HEK293 (cell line): ENCODE results near the gene INPP4B.

Experiments used
- CTCF ChIA-PET: fragments of 350-600 bp; formaldehyde crosslinking; extraction: SDS; loops from one replicate; lab custom pipeline; 2021; ENCODE audit warnings: antibody characterized with exemption; lab: Yijun Ruan, JAX
- POLR2A ChIA-PET: fragments of 300-600 bp; formaldehyde crosslinking; extraction: SDS; loops from one replicate; lab custom pipeline; 2020; ENCODE audit warnings: antibody characterized with exemption, inconsistent platforms; lab: Yijun Ruan, JAX
- H3K27ac ChIP-seq: fragments of 200-500 bp; sonication (Bioruptor generic); 2 replicates; pipeline ENCODE4 v1.5.1; 2014; ENCODE audit warnings: low read depth, low read length, control low read depth, inconsistent platforms; ENCODE audit errors: extremely low read depth
- H3K36me3 ChIP-seq, 2 experiments: fragments of 200-500 bp in 1 of 2; sonication (Bioruptor generic) in 1 of 2; 1 replicate in 1 of 2; 2 replicates in 1 of 2; pipeline ENCODE4 v1.5.1; 2014 to 2017; ENCODE audit warnings: inconsistent platforms in 2 of 2, low read length in 2 of 2; ENCODE audit not compliant: control insufficient read depth in 2 of 2, insufficient read depth in 1 of 2
- H3K4me1 ChIP-seq: fragments of 200-500 bp; sonication (Bioruptor generic); 2 replicates; pipeline ENCODE4 v1.5.1; 2014; ENCODE audit warnings: mild to moderate bottlenecking, low read length, inconsistent platforms; ENCODE audit not compliant: control insufficient read depth, insufficient read depth
- H3K4me3 ChIP-seq: 2 replicates; pipeline ENCODE4 v1.5.1; 2011; ENCODE audit warnings: low read depth, mild to moderate bottlenecking, control low read depth, low read length, moderate library complexity
- H3K9me3 ChIP-seq: fragments of 200-500 bp; sonication (Bioruptor generic); 2 replicates; pipeline ENCODE4 v1.5.1; 2014; ENCODE audit warnings: low read depth, low read length, inconsistent platforms; ENCODE audit not compliant: control insufficient read depth, insufficient read depth
- FEZF1 ChIP-seq: fragments of 450-650 bp; formaldehyde crosslinking; IDR thresholded peaks from 2 replicates; pipeline ENCODE4 v1.5.1; 2016; ENCODE audit warnings: missing biosample characterization, missing genetic modification characterization
- GLI2 ChIP-seq: fragments of 450-650 bp; formaldehyde crosslinking; IDR thresholded peaks from 2 replicates; pipeline ENCODE4; 2017; ENCODE audit warnings: missing biosample characterization, missing genetic modification characterization, low read depth, borderline replicate concordance
- SALL2 ChIP-seq: fragments of 450-650 bp; formaldehyde crosslinking; IDR thresholded peaks from 2 replicates; pipeline ENCODE4 v1.5.0; 2017; ENCODE audit warnings: missing biosample characterization, mild to moderate bottlenecking, missing genetic modification characterization, borderline replicate concordance
- TCF7L2 ChIP-seq: IDR thresholded peaks from 2 replicates; pipeline ENCODE4 v1.6.1; 2011; ENCODE audit warnings: low read depth, mild to moderate bottlenecking, inconsistent platforms, low read length, moderate library complexity, borderline replicate concordance
- ZBTB48 ChIP-seq: fragments of 450-650 bp; formaldehyde crosslinking; IDR thresholded peaks from 2 replicates; pipeline ENCODE4 v1.5.1; 2016; ENCODE audit warnings: missing biosample characterization, missing genetic modification characterization
- ZFP37 ChIP-seq: fragments of 450-650 bp; formaldehyde crosslinking; IDR thresholded peaks from 2 replicates; pipeline ENCODE4 v1.5.1; 2016; ENCODE audit warnings: missing biosample characterization, missing genetic modification characterization
- ZNF175 ChIP-seq: fragments of 450-650 bp; formaldehyde crosslinking; IDR thresholded peaks from 2 replicates; pipeline ENCODE4 v1.5.1; 2016; ENCODE audit warnings: missing biosample characterization, missing genetic modification characterization
- ZNF266 ChIP-seq: fragments of 450-650 bp; formaldehyde crosslinking; IDR thresholded peaks from 2 replicates; pipeline ENCODE4 v1.5.1; 2016; ENCODE audit warnings: missing biosample characterization, missing genetic modification characterization, low read depth
- ZNF311 ChIP-seq: fragments of 450-650 bp; formaldehyde crosslinking; IDR thresholded peaks from 2 replicates; pipeline ENCODE4 v1.5.1; 2017; ENCODE audit warnings: missing biosample characterization, missing genetic modification characterization, borderline replicate concordance
- ZNF426 ChIP-seq: fragments of 450-650 bp; formaldehyde crosslinking; IDR thresholded peaks from 2 replicates; pipeline ENCODE4 v1.5.1; 2017; ENCODE audit warnings: missing biosample characterization, missing genetic modification characterization, mild to moderate bottlenecking, inconsistent platforms, moderate library complexity
- ZNF530 ChIP-seq: fragments of 450-650 bp; formaldehyde crosslinking; IDR thresholded peaks from 2 replicates; pipeline ENCODE4 v1.5.1; 2016; ENCODE audit warnings: low read depth, missing biosample characterization, missing genetic modification characterization
- ZNF558 ChIP-seq: fragments of 450-650 bp; formaldehyde crosslinking; IDR thresholded peaks from 2 replicates; pipeline ENCODE4 v1.5.1; 2016; ENCODE audit warnings: missing biosample characterization, missing genetic modification characterization
- ZNF585B ChIP-seq: fragments of 450-650 bp; formaldehyde crosslinking; IDR thresholded peaks from 2 replicates; pipeline ENCODE4 v1.5.1; 2016; ENCODE audit warnings: missing biosample characterization, missing genetic modification characterization
- ZNF621 ChIP-seq: fragments of 450-650 bp; formaldehyde crosslinking; IDR thresholded peaks from 2 replicates; pipeline ENCODE4 v1.5.1; 2017; ENCODE audit warnings: missing biosample characterization, missing genetic modification characterization
- ZNF629 ChIP-seq: fragments of 450-650 bp; formaldehyde crosslinking; IDR thresholded peaks from 2 replicates; pipeline ENCODE4 v1.5.1; 2017; ENCODE audit warnings: missing biosample characterization, missing genetic modification characterization
- ZNF654 ChIP-seq: fragments of 450-650 bp; formaldehyde crosslinking; IDR thresholded peaks from 2 replicates; pipeline ENCODE4 v1.5.1; 2016; ENCODE audit warnings: low read depth, missing biosample characterization, missing genetic modification characterization
- ZNF670 ChIP-seq: fragments of 450-650 bp; formaldehyde crosslinking; IDR thresholded peaks from 2 replicates; pipeline ENCODE4 v1.5.1; 2016; ENCODE audit warnings: missing biosample characterization, missing genetic modification characterization, low read depth
- ZNF701 ChIP-seq: fragments of 450-650 bp; formaldehyde crosslinking; IDR thresholded peaks from 2 replicates; pipeline ENCODE4 v1.5.1; 2016; ENCODE audit warnings: missing biosample characterization, missing genetic modification characterization
- ZNF707 ChIP-seq: fragments of 450-650 bp; formaldehyde crosslinking; IDR thresholded peaks from 2 replicates; pipeline ENCODE4 v1.5.1; 2016; ENCODE audit warnings: missing biosample characterization, missing genetic modification characterization
- ZNF768 ChIP-seq: fragments of 450-650 bp; formaldehyde crosslinking; IDR thresholded peaks from 2 replicates; pipeline ENCODE4 v1.5.1; 2018; ENCODE audit warnings: missing biosample characterization, mild to moderate bottlenecking, missing genetic modification characterization
- ZXDB ChIP-seq: fragments of 450-650 bp; formaldehyde crosslinking; IDR thresholded peaks from 2 replicates; pipeline ENCODE4 v1.5.1; 2016; ENCODE audit warnings: missing biosample characterization, missing genetic modification characterization
- TF ChIP-seq, protein P1 (sequence below): fragments of 450-650 bp; formaldehyde crosslinking; IDR thresholded peaks from 2 replicates; pipeline ENCODE4 v1.5.1; 2017; ENCODE audit warnings: missing biosample characterization, missing genetic modification characterization
- TF ChIP-seq, protein P2 (sequence below): fragments of 450-650 bp; formaldehyde crosslinking; IDR thresholded peaks from 2 replicates; pipeline ENCODE4 v1.5.1; 2016; ENCODE audit warnings: missing biosample characterization, missing genetic modification characterization
- TF ChIP-seq, protein P3 (sequence below): fragments of 450-650 bp; formaldehyde crosslinking; IDR thresholded peaks from 2 replicates; pipeline ENCODE4 v1.5.1; 2017; ENCODE audit warnings: missing biosample characterization, mild to moderate bottlenecking, missing genetic modification characterization, moderate library complexity
- TF ChIP-seq, protein P4 (sequence below): fragments of 450-650 bp; formaldehyde crosslinking; IDR thresholded peaks from 2 replicates; pipeline ENCODE4 v1.5.1; 2016; ENCODE audit warnings: missing biosample characterization, missing genetic modification characterization
- TF ChIP-seq, protein P5 (sequence below): IDR thresholded peaks from 2 replicates; pipeline ENCODE4 v1.6.1; 2011; ENCODE audit warnings: mild to moderate bottlenecking, low read depth, low read length, borderline replicate concordance

The INPP4B gene

DNA sequence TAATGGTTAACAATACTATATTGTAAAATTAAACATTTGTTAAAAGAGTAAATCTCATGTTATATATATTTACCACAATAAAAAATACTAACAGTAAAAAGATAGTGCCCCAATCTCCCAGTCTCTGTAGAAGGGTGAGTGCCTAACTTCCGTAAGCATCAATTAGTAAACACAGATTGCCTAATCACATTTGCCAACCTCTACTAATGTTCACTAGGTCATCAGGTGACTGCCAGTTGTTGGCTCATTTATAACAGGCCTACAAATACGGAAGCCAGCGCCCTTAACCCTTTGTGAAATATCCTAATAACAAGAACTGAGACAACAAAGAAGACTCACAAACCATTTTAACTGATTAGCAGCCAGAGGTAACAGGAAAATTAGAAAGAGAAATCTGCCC is 345.1 kb downstream of the INPP4B start:
- POLR2A ChIA-PET, result no interaction called here

DNA sequence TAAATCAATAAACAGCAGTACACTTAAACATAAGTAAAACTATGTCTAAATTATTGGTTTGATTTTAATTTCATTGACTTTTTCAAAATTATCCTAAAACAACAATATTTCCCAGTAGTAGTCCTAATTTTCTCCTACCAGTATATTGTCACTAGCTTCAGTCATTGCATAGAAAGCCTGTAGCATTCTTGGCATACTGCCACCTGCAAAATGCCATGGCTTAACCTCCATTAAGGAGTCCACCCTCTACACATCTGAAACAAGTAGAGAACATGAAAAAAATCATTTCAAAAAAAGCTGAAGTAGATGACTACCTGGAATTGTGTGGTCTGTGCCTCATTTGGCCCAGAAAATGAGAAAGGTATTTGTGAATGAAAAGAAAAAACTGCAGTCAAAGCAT is 348.5 kb downstream of the INPP4B start:
- ChIA-PET CTCF (no interaction called here), POLR2A (no interaction called here)
- H3K9me3 ChIP-seq, result no peaks in the 10 kb centered on the region
- no peak overlapping the region for H3K4me3 ChIP-seq
- TF ChIP-seq ZNF585B (tag by site-specific recombination), result no peak
- TF ChIP-seq, all 188 proteins: peak for 0
- Histone ChIP-seq H3K4me1 (no peaks in the 10 kb centered on the region), H3K36me3 (no peaks in the 10 kb centered on the region), H3K27ac (no peak overlapping the region)

More for the DNA sequence above, 345.1 kb downstream of the INPP4B start:
- Histone ChIP-seq H3K9me3 (no peaks in the 10 kb centered on the region), H3K4me3 (no peak overlapping the region), H3K4me1 (no peaks in the 10 kb centered on the region), H3K36me3 (no peaks in the 10 kb centered on the region), H3K27ac (no peak overlapping the region)
- CTCF ChIA-PET, result no interaction called here
- no peak for TF ChIP-seq ZNF654
- no peak for TF ChIP-seq ZNF670 (tag by site-specific recombination)
- no peak for TF ChIP-seq ZNF701 (tag by site-specific recombination)
- TF ChIP-seq, protein P1, sequence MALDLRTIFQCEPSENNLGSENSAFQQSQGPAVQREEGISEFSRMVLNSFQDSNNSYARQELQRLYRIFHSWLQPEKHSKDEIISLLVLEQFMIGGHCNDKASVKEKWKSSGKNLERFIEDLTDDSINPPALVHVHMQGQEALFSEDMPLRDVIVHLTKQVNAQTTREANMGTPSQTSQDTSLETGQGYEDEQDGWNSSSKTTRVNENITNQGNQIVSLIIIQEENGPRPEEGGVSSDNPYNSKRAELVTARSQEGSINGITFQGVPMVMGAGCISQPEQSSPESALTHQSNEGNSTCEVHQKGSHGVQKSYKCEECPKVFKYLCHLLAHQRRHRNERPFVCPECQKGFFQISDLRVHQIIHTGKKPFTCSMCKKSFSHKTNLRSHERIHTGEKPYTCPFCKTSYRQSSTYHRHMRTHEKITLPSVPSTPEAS (tag by site-specific recombination), result no peak
- TF ChIP-seq ZNF621, result no peak
- no peak for TF ChIP-seq ZNF175
- no peak for TF ChIP-seq ZNF311 (tag by site-specific recombination)

DNA sequence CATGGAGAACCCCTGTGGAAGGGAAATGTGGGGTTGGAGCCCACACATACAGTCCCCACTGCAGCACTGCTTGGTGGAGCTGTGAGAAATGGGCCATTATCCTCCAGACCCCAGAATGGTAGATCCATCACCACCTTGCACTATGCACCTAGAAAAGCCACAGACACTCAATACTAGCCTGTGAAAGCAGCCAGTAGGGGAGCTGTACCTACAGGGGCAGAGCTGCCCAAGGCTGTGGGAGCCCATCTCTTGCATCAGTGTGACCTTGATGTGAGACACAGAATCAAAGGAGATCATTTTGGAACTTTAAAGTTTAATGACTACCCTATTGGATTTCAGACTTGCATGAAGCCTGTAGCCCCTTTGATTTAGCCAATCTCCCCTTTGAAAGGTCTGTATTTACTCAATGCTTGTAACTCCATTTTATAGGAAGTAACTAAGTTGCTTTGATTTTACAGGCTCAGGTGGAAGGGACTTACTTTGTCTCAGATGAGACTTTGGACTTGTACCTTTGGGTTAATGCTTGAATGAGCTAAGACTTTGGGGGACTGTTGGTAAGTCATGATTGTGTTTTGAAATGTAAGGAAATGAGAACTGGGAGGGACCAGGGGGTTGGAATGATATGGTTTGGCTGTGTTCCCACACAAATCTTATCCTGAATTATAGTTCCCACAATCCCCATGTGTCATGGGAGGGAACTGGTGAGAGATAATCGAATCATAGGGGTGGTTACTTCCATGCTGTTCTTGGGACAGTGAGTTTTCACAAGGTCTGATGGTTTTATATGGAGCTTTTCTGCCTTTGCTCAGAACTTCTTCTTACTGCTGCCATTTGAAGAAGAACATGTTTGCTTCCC is 352.6 kb downstream of the INPP4B start:
- H3K4me3 ChIP-seq, result no peak overlapping the region
- ChIA-PET CTCF (no interaction called here), POLR2A (no interaction called here)
- no peaks in the 10 kb centered on the region for H3K9me3 ChIP-seq
- H3K36me3 ChIP-seq, result no peaks in the 10 kb centered on the region
- H3K4me1 ChIP-seq, result no peaks in the 10 kb centered on the region
- H3K27ac ChIP-seq, result no peak overlapping the region
- TF ChIP-seq ZNF530 (tag by site-specific recombination) (no peak), ZNF768 (tag by site-specific recombination) (no peak), ZBTB48 (tag by site-specific recombination) (no peak), ZNF266 (tag by site-specific recombination) (no peak), ZNF629 (tag by site-specific recombination) (no peak), ZXDB (tag by site-specific recombination) (no peak), ZNF707 (tag by site-specific recombination) (no peak), TCF7L2 (no peak), ZNF558 (tag by site-specific recombination) (no peak), FEZF1 (tag by site-specific recombination) (no peak), ZFP37 (tag by site-specific recombination) (no peak), GLI2 (no peak), SALL2 (tag by site-specific recombination) (no peak), ZNF426 (no peak)
- TF ChIP-seq, protein P2, sequence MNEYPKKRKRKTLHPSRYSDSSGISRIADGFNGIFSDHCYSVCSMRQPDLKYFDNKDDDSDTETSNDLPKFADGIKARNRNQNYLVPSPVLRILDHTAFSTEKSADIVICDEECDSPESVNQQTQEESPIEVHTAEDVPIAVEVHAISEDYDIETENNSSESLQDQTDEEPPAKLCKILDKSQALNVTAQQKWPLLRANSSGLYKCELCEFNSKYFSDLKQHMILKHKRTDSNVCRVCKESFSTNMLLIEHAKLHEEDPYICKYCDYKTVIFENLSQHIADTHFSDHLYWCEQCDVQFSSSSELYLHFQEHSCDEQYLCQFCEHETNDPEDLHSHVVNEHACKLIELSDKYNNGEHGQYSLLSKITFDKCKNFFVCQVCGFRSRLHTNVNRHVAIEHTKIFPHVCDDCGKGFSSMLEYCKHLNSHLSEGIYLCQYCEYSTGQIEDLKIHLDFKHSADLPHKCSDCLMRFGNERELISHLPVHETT (tag by site-specific recombination), result no peak
- TF ChIP-seq, protein P3, sequence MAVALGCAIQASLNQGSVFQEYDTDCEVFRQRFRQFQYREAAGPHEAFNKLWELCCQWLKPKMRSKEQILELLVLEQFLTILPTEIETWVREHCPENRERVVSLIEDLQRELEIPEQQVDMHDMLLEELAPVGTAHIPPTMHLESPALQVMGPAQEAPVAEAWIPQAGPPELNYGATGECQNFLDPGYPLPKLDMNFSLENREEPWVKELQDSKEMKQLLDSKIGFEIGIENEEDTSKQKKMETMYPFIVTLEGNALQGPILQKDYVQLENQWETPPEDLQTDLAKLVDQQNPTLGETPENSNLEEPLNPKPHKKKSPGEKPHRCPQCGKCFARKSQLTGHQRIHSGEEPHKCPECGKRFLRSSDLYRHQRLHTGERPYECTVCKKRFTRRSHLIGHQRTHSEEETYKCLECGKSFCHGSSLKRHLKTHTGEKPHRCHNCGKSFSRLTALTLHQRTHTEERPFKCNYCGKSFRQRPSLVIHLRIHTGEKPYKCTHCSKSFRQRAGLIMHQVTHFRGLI (tag by site-specific recombination), result no peak
- TF ChIP-seq, protein P4, sequence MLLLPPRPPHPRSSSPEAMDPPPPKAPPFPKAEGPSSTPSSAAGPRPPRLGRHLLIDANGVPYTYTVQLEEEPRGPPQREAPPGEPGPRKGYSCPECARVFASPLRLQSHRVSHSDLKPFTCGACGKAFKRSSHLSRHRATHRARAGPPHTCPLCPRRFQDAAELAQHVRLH (tag by site-specific recombination), result no peak
- TF ChIP-seq, protein P5, sequence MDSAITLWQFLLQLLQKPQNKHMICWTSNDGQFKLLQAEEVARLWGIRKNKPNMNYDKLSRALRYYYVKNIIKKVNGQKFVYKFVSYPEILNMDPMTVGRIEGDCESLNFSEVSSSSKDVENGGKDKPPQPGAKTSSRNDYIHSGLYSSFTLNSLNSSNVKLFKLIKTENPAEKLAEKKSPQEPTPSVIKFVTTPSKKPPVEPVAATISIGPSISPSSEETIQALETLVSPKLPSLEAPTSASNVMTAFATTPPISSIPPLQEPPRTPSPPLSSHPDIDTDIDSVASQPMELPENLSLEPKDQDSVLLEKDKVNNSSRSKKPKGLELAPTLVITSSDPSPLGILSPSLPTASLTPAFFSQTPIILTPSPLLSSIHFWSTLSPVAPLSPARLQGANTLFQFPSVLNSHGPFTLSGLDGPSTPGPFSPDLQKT, result no peak
